GM23338 (cell line): ENCODE data around the gene BCAR3. TPM values are rescaled to one million over a fixed set of nuclear protein-coding genes. Genes with fewer than 3 reads are reported as not detected.

Experiments
- ATAC-seq: fragments of 200-7000 bp; cut with Tn5 transposase; 3 replicates; pipeline ENCODE4 v1.9.1; 2020
- DNase-seq: peaks from one replicate; pipeline ENCODE4 v3.0.0-alpha.2; 2015; ENCODE audit warnings: low spot score
- H2AFZ ChIP-seq: fragments of 200-600 bp; sonication (generic); 2 replicates; pipeline ENCODE4 v1.8.0; 2016; ENCODE audit warnings: antibody characterized with exemption, mild to moderate bottlenecking, moderate library complexity
- H3F3A ChIP-seq: fragments of 200-600 bp; sonication (generic); replicated peaks from 2 replicates; pipeline ENCODE4 v1.8.0; 2017; ENCODE audit warnings: antibody characterized with exemption, mixed run types, low read depth
- H3K27ac ChIP-seq: fragments of 200-600 bp; sonication (generic); 2 replicates; pipeline ENCODE4 v1.6.1; 2016; ENCODE audit warnings: low read depth
- H3K27me3 ChIP-seq: fragments of 200-600 bp; sonication (generic); 2 replicates; pipeline ENCODE4 v1.8.0; 2016; ENCODE audit warnings: mild to moderate bottlenecking, mixed run types, moderate library complexity; ENCODE audit not compliant: insufficient read depth
- H3K36me3 ChIP-seq: fragments of 200-600 bp; sonication (generic); 2 replicates; pipeline ENCODE4 v1.8.0; 2016; ENCODE audit warnings: mild to moderate bottlenecking; ENCODE audit not compliant: insufficient read depth
- H3K4me1 ChIP-seq: fragments of 200-600 bp; sonication (generic); 2 replicates; pipeline ENCODE4 v1.8.0; 2016; ENCODE audit warnings: mild to moderate bottlenecking, moderate library complexity; ENCODE audit not compliant: insufficient read depth
- H3K4me2 ChIP-seq: fragments of 200-600 bp; sonication (generic); 2 replicates; pipeline ENCODE4 v1.7.1; 2017; ENCODE audit warnings: mixed run types
- H3K4me3 ChIP-seq: fragments of 200-600 bp; sonication (generic); 2 replicates; pipeline ENCODE4 v1.6.1; 2016; ENCODE audit warnings: mixed run types
- H3K79me2 ChIP-seq: fragments of 200-600 bp; sonication (generic); replicated peaks from 2 replicates; pipeline ENCODE4 v1.8.0; 2017; ENCODE audit warnings: mild to moderate bottlenecking; ENCODE audit not compliant: insufficient read depth
- H3K9me2 ChIP-seq: fragments of 200-600 bp; sonication (generic); 2 replicates; pipeline ENCODE4 v1.8.0; 2017; ENCODE audit not compliant: insufficient read depth
- H4K20me1 ChIP-seq: fragments of 200-600 bp; sonication (generic); replicated peaks from 2 replicates; pipeline ENCODE4 v1.8.0; 2017; ENCODE audit warnings: mild to moderate bottlenecking; ENCODE audit not compliant: insufficient read depth
- H3K27ac Mint-ChIP-seq: 2 replicates; pipeline ENCODE4 v1.8.0; 2020; ENCODE audit warnings: inconsistent platforms, mild to moderate bottlenecking, moderate library complexity, mixed read lengths
- H3K27me3 Mint-ChIP-seq: 3 replicates; pipeline ENCODE4 v1.8.0; 2022; ENCODE audit warnings: low read depth, mild to moderate bottlenecking, moderate library complexity, mixed read lengths, inconsistent platforms; ENCODE audit not compliant: insufficient read depth, poor library complexity
- H3K36me3 Mint-ChIP-seq: 3 replicates; pipeline ENCODE4 v1.8.0; 2021; ENCODE audit warnings: low read depth, mild to moderate bottlenecking, inconsistent platforms, moderate library complexity, mixed read lengths
- H3K4me1 Mint-ChIP-seq: 3 replicates; pipeline ENCODE4 v1.8.0; 2020; ENCODE audit warnings: mild to moderate bottlenecking, inconsistent platforms, mixed read lengths
- H3K4me3 Mint-ChIP-seq: 3 replicates; pipeline ENCODE4 v1.8.0; 2021; ENCODE audit warnings: moderate library complexity, mild to moderate bottlenecking, inconsistent platforms, mixed read lengths
- H3K9me3 Mint-ChIP-seq: 3 replicates; pipeline ENCODE4 v1.8.0; 2020; ENCODE audit warnings: moderate library complexity, mild to moderate bottlenecking, inconsistent platforms, mixed read lengths
- CREB1 ChIP-seq: fragments of 250-450 bp; sonication (Bioruptor Pico); IDR thresholded peaks from 2 replicates; pipeline ENCODE4 v1.5.0; 2020; ENCODE audit warnings: low read depth, mild to moderate bottlenecking, moderate library complexity
- EZH2 ChIP-seq: fragments of 200-600 bp; sonication (generic); IDR thresholded peaks from one replicate; pipeline ENCODE4 v1.8.0; 2017; ENCODE audit warnings: antibody characterized with exemption, mild to moderate bottlenecking, low read depth; ENCODE audit not compliant: unreplicated experiment
- EZH2phosphoT487 ChIP-seq: fragments of 200-600 bp; sonication (generic); IDR thresholded peaks from one replicate; pipeline ENCODE4 v1.8.1; 2018; ENCODE audit warnings: antibody characterized with exemption; ENCODE audit not compliant: unreplicated experiment
- JUNB ChIP-seq: IDR thresholded peaks from one replicate; pipeline ENCODE4 v1.6.1; 2016; ENCODE audit warnings: antibody characterized with exemption; ENCODE audit not compliant: unreplicated experiment
- POLR2AphosphoS5 ChIP-seq: IDR thresholded peaks from 2 replicates; pipeline ENCODE4 v1.6.1; 2016; ENCODE audit warnings: antibody characterized with exemption, low read depth
- STAT1 ChIP-seq: IDR thresholded peaks from one replicate; pipeline ENCODE4 v1.6.1; 2016; ENCODE audit warnings: antibody characterized with exemption; ENCODE audit not compliant: unreplicated experiment
- ZNF114 ChIP-seq: fragments of 250-450 bp; sonication (Bioruptor Pico); IDR thresholded peaks from 2 replicates; pipeline ENCODE4 v1.5.0; 2020; ENCODE audit warnings: mild to moderate bottlenecking, moderate library complexity
- polyA plus RNA-seq: library from polyadenylated mRNA; unstranded; fragments of >200 nt; fragmentation: Nextera tagmentation; extraction: Ambion mirVana; gene quantifications from 2 replicates; pipeline ENCODE4 v1.2.1, GENCODE V29; 2016
- total RNA-seq: library from RNA; depleted of rRNA; stranded (reverse); fragments of >200 nt; shearing (Covaris generic); gene quantifications from 2 replicates; pipeline ENCODE4 v1.2.3, GENCODE V29; 2014
- TF ChIP-seq, protein P1 (sequence below): IDR thresholded peaks from one replicate; pipeline ENCODE4 v1.6.1; 2018; ENCODE audit warnings: antibody characterized with exemption; ENCODE audit not compliant: unreplicated experiment
- TF ChIP-seq, protein P2 (sequence below), 2 experiments: fragments of 200-600 bp in 1 of 2; sonication (generic) in 1 of 2; conservative IDR thresholded peaks; 2 replicates each; pipeline versions ENCODE4 v1.5.1 to v1.6.1; 2016 to 2017; ENCODE audit warnings: antibody characterized with exemption in 2 of 2, low read depth in 2 of 2, mild to moderate bottlenecking in 2 of 2, moderate library complexity in 1 of 2
- TF ChIP-seq, protein P3 (sequence below): IDR thresholded peaks from 2 replicates; pipeline ENCODE4 v1.6.1; 2016; ENCODE audit warnings: antibody characterized with exemption

The BCAR3 gene
- total and polyA plus RNA-seq, 2 experiments from 2014 or later: 5.5 to 9.7 TPM

DNA sequence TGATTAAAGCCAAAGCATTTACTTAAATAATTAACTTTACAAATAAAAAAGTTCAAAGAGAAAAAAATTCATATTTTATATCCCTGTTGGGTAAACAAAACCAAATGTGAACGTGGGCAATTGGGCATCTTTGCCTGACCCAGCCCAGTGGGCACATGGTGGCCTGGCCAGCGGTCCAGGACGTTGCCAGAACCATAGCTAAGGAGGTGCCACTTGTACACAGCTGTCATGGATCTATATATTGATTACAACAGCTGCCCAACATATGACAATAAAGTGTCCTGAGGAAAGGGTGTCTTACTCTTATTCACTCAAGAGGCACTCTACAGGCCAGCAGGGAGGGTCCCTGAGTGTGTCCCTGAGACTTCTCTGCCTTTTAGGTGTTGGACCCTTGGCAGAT lies 78.5 kb downstream of the BCAR3 start:
- Histone ChIP-seq H3K27me3 (no peaks in the 10 kb centered on the region), H3F3A (no peaks in the 10 kb centered on the region), H3K79me2 (no peaks in the 10 kb centered on the region), H3K36me3 (no peaks in the 10 kb centered on the region), H2AFZ (no peak overlapping the region), H3K4me3 (no peak overlapping the region), H3K27ac (no peak overlapping the region), H3K4me2 (no peak overlapping the region), H3K9me2 (no peaks in the 10 kb centered on the region), H4K20me1 (no peaks in the 10 kb centered on the region), H3K4me1 (peaks cover 6% of the 10 kb centered on the region; the same call in 1 of the 2 replicates)
- Mint-ChIP-seq H3K4me3 (no peak overlapping the region), H3K36me3 (no peaks in the 10 kb centered on the region; the same call in 2 of the 3 replicates), H3K4me1 (peaks cover 5% of the 10 kb centered on the region), H3K27me3 (no peaks in the 10 kb centered on the region), H3K9me3 (no peaks in the 10 kb centered on the region), H3K27ac (no peak overlapping the region)
- TF ChIP-seq ZNF114 (CRISPR knock-in tag): no peak
- TF ChIP-seq POLR2AphosphoS5: no peak
- TF ChIP-seq, protein P1, sequence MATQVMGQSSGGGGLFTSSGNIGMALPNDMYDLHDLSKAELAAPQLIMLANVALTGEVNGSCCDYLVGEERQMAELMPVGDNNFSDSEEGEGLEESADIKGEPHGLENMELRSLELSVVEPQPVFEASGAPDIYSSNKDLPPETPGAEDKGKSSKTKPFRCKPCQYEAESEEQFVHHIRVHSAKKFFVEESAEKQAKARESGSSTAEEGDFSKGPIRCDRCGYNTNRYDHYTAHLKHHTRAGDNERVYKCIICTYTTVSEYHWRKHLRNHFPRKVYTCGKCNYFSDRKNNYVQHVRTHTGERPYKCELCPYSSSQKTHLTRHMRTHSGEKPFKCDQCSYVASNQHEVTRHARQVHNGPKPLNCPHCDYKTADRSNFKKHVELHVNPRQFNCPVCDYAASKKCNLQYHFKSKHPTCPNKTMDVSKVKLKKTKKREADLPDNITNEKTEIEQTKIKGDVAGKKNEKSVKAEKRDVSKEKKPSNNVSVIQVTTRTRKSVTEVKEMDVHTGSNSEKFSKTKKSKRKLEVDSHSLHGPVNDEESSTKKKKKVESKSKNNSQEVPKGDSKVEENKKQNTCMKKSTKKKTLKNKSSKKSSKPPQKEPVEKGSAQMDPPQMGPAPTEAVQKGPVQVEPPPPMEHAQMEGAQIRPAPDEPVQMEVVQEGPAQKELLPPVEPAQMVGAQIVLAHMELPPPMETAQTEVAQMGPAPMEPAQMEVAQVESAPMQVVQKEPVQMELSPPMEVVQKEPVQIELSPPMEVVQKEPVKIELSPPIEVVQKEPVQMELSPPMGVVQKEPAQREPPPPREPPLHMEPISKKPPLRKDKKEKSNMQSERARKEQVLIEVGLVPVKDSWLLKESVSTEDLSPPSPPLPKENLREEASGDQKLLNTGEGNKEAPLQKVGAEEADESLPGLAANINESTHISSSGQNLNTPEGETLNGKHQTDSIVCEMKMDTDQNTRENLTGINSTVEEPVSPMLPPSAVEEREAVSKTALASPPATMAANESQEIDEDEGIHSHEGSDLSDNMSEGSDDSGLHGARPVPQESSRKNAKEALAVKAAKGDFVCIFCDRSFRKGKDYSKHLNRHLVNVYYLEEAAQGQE: no peak
- no peak for TF ChIP-seq CREB1
- TF ChIP-seq, protein P2, sequence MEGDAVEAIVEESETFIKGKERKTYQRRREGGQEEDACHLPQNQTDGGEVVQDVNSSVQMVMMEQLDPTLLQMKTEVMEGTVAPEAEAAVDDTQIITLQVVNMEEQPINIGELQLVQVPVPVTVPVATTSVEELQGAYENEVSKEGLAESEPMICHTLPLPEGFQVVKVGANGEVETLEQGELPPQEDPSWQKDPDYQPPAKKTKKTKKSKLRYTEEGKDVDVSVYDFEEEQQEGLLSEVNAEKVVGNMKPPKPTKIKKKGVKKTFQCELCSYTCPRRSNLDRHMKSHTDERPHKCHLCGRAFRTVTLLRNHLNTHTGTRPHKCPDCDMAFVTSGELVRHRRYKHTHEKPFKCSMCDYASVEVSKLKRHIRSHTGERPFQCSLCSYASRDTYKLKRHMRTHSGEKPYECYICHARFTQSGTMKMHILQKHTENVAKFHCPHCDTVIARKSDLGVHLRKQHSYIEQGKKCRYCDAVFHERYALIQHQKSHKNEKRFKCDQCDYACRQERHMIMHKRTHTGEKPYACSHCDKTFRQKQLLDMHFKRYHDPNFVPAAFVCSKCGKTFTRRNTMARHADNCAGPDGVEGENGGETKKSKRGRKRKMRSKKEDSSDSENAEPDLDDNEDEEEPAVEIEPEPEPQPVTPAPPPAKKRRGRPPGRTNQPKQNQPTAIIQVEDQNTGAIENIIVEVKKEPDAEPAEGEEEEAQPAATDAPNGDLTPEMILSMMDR (conservative IDR thresholded peaks at IDR 0.05; ENCODE audit: low read depth in 2 of 2): no peak
- TF ChIP-seq JUNB: no peak
- TF ChIP-seq EZH2: no peak
- no peak for TF ChIP-seq STAT1
- TF ChIP-seq EZH2phosphoT487: no peak
- TF ChIP-seq, protein P3, sequence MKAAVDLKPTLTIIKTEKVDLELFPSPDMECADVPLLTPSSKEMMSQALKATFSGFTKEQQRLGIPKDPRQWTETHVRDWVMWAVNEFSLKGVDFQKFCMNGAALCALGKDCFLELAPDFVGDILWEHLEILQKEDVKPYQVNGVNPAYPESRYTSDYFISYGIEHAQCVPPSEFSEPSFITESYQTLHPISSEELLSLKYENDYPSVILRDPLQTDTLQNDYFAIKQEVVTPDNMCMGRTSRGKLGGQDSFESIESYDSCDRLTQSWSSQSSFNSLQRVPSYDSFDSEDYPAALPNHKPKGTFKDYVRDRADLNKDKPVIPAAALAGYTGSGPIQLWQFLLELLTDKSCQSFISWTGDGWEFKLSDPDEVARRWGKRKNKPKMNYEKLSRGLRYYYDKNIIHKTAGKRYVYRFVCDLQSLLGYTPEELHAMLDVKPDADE: no peak
- ATAC-seq (no peak), DNase-seq (no peak)

DNA sequence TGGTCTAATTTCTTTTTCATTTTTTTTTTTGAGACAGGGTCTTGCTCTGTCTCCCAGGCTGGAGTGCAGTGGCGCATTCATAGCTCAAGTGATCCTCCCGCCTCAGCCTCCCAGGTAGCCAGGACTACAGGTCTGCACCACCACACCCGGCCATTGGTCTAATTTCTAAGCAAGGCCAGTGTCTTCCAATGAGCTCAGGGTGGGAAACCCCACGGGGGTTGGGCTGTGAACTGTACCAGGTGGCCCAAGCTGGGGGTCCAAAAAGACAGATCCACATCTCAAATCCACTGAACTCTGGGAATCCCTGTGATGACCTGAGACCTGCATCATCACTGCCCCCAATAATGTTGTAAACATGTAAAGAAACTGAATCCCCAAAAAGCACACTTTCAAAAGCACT lies 79.5 kb downstream of the BCAR3 start:
- no peaks in the 10 kb centered on the region for H3K36me3 ChIP-seq
- no peaks in the 10 kb centered on the region for H3K27me3 Mint-ChIP-seq
- ATAC-seq (no peak), DNase-seq (no peak)
- no peak overlapping the region for H3K27ac Mint-ChIP-seq
- H3K4me3 ChIP-seq: no peak overlapping the region
- H3K9me2 ChIP-seq: no peaks in the 10 kb centered on the region
- H3F3A ChIP-seq: no peaks in the 10 kb centered on the region
- H3K4me1 Mint-ChIP-seq: peaks cover 10% of the 10 kb centered on the region
- no peaks in the 10 kb centered on the region for H3K79me2 ChIP-seq
- no peak overlapping the region for H3K4me2 ChIP-seq
- H3K4me1 ChIP-seq: peaks cover 9% of the 10 kb centered on the region; the same call in 1 of the 2 replicates
- no peak overlapping the region for H2AFZ ChIP-seq
- no peaks in the 10 kb centered on the region; the same call in 2 of the 3 replicates for H3K36me3 Mint-ChIP-seq
- H3K27ac ChIP-seq: no peak overlapping the region
- H4K20me1 ChIP-seq: no peaks in the 10 kb centered on the region
- H3K9me3 Mint-ChIP-seq: no peaks in the 10 kb centered on the region
- H3K27me3 ChIP-seq: no peaks in the 10 kb centered on the region
- no peak overlapping the region for H3K4me3 Mint-ChIP-seq
- TF ChIP-seq, protein P1: no peak
